HAP-1 (cell line): ENCODE results near the gene ZNF516.

Experiments used
- DNase-seq, 2 experiments: peaks; one replicate each; pipeline ENCODE4 v3.0.0-alpha.2; 2016 to 2020; ENCODE audit warnings: low spot score in 2 of 2
- H3K27me3 ChIP-seq: fragments of 250-450 bp; sonication (Bioruptor Pico); 2 replicates; pipeline ENCODE4 v1.5.1; 2020; ENCODE audit warnings: low read depth, mild to moderate bottlenecking, moderate library complexity
- H3K36me3 ChIP-seq: fragments of 250-450 bp; sonication (Bioruptor Pico); replicated peaks from 2 replicates; pipeline ENCODE4 v1.5.1; 2020; ENCODE audit warnings: mild to moderate bottlenecking
- H3K4me1 ChIP-seq: fragments of 250-450 bp; sonication (Bioruptor Pico); 2 replicates; pipeline ENCODE4 v1.5.1; 2020; ENCODE audit warnings: mild to moderate bottlenecking
- H3K4me3 ChIP-seq: fragments of 250-450 bp; sonication (Bioruptor Pico); 2 replicates; pipeline ENCODE4 v1.5.1; 2020; ENCODE audit warnings: mild to moderate bottlenecking, moderate library complexity
- H3K9me3 ChIP-seq: fragments of 250-450 bp; sonication (Bioruptor Pico); 2 replicates; pipeline ENCODE4 v1.5.1; 2020; ENCODE audit warnings: mild to moderate bottlenecking, moderate library complexity
- in situ Hi-C: fragments of 300-500 bp; cut with MboI; formaldehyde crosslinking; loops from 3 replicates; pipeline ENCODE4 v1.14.3; 2020; ENCODE audit warnings: low sequenced_read_pairs, inconsistent platforms, mixed read lengths

Gene ZNF516

DNA sequence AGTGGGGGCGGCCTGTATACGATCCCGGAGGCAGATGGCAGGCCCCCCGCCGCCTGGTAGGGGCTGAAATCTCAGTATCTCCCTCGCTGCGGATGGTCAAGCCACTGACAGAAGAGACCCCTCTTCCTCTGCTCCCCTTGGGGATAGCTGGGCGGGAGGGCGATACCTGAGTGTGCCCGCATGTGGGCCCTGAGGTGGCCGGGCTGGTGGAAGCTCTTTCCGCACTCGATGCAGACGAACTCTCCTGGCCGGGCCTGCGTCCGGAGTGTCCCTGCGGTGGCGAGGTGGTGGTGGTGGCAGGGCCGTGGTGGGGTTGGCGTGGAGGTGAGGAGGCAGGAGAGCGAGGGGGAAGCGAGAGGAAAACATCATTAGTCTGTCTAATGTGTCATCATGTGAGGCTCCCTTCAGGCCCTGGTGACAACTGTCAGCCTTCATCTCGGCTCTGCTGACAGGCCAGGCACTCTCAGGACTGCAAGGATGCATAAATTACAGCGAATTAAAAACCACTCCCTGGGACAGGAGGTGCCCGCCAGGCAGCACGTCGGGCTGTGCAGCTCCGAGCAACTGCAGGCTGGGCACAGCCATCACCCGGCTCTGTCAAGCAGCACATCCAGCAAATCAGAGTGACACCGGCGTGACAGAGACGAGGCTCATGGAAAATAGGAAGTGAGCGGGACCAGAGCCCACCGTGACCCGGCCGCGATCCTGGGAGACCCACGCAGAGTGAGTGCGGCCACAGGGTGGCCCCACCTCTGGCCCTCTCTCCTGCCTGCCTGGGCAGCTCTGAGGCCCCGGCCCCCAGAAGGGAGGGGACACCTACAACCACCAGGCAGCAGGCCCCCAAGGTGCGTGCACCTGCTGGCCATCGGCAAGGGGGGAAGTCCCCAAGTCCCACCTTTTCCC, 123.5 kb downstream of the ZNF516 start:
- Histone ChIP-seq H3K36me3 (peaks cover 5% of the 10 kb centered on the region; the same call in 1 of the 2 replicates), H3K9me3 (no peaks in the 10 kb centered on the region), H3K4me1 (no peaks in the 10 kb centered on the region), H3K27me3 (no peaks in the 10 kb centered on the region), H3K4me3 (no peak overlapping the region)
- DNase-seq = no peak
- in situ Hi-C loops = loop anchor here (25.0 kb wide), 1 partner anchor 1734 kb away; no protein-coding TSS in a partner anchor

DNA sequence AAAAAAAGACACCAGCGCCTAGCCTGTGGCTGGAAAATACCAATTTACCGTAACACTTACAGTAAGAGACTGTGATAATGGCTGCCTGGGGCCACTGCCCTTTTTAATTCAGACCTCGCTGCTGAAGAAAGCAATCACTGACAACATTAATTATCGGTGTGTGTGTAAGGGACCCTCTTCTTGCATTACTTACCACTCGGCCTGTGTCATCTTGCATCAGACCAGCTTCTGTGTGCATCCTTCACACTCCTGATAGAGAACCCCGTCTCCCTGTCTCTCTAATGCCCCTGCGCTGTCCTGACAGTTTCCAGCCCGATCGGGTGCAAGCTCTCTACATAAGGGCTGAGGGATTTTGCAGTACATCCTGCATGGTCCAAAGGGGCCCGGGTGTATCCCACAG, 124.4 kb downstream of the ZNF516 start:
- Histone ChIP-seq H3K4me1 (no peaks in the 10 kb centered on the region), H3K27me3 (no peaks in the 10 kb centered on the region), H3K36me3 (peaks cover 5% of the 10 kb centered on the region; the same call in 1 of the 2 replicates), H3K4me3 (no peak overlapping the region), H3K9me3 (no peaks in the 10 kb centered on the region)
- in situ Hi-C loops = loop anchor here (25.0 kb wide), 1 partner anchor 1733 kb away; no protein-coding TSS in a partner anchor
- DNase-seq = no peak

DNA sequence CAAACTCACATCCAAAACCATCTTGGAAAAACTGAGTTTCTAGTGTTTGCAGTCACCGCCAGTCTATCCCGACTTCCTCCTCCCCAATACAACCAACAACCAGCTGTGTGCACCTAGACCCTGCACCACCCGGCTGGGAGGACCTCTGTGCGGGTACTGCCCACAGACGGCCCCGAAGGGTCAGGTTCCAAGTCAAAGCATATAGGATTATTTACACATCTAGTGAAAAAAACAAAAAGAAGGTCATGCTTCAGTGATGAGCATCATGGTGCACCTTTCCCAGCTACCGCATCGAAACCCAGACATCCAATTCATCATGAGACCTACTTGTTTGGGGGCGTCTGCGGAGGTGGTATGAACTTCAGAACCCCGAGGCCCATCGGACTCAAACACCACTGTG, 124.8 kb downstream of the ZNF516 start:
- Histone ChIP-seq H3K4me3 (no peak overlapping the region), H3K4me1 (no peaks in the 10 kb centered on the region), H3K27me3 (no peaks in the 10 kb centered on the region), H3K36me3 (peaks cover 5% of the 10 kb centered on the region; the same call in 1 of the 2 replicates), H3K9me3 (no peaks in the 10 kb centered on the region)
- in situ Hi-C loops = loop anchor here (25.0 kb wide), 1 partner anchor 1733 kb away; no protein-coding TSS in a partner anchor
- no peak for DNase-seq

DNA sequence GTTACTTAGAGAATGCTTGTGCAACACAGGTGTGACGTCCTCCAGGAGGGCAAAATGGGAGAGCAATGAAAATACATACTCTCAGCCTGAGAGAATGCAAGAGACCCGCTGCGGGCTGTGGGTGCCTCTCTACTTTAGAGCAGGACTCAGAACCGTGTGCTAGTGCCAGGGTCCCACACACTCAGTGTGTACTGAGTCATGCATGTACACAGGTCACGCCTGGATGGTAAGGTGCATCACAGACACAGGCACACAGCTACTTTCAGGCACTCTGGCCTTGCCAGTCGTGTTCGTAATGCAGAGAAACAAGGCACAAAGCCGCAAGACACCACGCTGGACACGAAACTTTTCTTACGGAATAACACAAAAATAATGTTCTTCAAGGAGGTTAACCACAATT, 125.3 kb downstream of the ZNF516 start:
- in situ Hi-C loops = loop anchor here (25.0 kb wide), 1 partner anchor 1732 kb away; no protein-coding TSS in a partner anchor
- Histone ChIP-seq H3K4me1 (no peaks in the 10 kb centered on the region), H3K4me3 (no peak overlapping the region), H3K27me3 (no peaks in the 10 kb centered on the region), H3K9me3 (no peaks in the 10 kb centered on the region), H3K36me3 (peaks cover 7% of the 10 kb centered on the region; the same call in 1 of the 2 replicates)
- no peak for DNase-seq

DNA sequence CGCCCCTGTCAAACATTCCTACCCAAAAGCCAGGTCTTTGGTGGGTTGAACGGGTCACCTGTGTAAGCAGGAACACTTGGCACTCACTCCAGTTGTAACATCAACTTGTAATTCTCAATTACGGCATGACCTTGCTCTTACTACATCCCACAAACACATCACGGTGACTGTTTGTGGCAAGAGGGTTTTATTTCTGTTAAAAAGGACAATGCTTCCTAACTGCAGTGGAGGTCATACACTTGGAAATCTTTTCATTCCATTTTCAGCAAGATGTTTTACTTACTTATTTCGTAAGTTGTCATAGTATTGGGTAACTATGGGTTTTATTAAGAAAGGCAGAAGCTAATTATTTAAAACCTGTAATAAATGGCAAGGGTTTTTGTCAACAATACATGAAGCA, 126.1 kb downstream of the ZNF516 start:
- H3K27me3 ChIP-seq = no peaks in the 10 kb centered on the region
- H3K4me1 ChIP-seq = no peaks in the 10 kb centered on the region
- no peaks in the 10 kb centered on the region for H3K9me3 ChIP-seq
- H3K4me3 ChIP-seq = no peak overlapping the region
- in situ Hi-C loops = loop anchor here (25.0 kb wide), 1 partner anchor 1732 kb away; no protein-coding TSS in a partner anchor
- peaks cover 10% of the 10 kb centered on the region for H3K36me3 ChIP-seq
- no peak for DNase-seq

DNA sequence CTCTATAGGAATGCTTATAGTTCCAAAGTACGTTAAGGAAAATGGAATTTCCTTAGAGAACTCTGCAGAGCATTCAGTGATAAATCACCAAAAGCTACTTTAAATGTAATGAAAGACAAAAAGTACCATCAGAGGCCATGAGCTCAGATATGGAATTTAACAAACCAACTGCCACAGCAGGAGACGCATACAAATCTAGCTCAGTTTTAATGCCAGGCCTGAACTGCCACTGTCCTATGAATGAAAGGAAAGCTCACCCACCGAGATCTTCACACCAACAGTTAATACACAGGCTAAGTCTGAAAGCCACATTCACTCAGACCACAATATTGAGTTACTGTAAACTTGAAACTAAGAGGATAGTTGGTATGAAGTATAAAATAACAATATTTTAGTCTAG, 126.8 kb downstream of the ZNF516 start:
- peaks cover 13% of the 10 kb centered on the region for H3K36me3 ChIP-seq
- in situ Hi-C loops = loop anchor here (25.0 kb wide), 1 partner anchor 1731 kb away; no protein-coding TSS in a partner anchor
- H3K27me3 ChIP-seq = no peaks in the 10 kb centered on the region
- no peaks in the 10 kb centered on the region for H3K4me1 ChIP-seq
- no peak overlapping the region for H3K4me3 ChIP-seq
- no peaks in the 10 kb centered on the region for H3K9me3 ChIP-seq
- DNase-seq = no peak

DNA sequence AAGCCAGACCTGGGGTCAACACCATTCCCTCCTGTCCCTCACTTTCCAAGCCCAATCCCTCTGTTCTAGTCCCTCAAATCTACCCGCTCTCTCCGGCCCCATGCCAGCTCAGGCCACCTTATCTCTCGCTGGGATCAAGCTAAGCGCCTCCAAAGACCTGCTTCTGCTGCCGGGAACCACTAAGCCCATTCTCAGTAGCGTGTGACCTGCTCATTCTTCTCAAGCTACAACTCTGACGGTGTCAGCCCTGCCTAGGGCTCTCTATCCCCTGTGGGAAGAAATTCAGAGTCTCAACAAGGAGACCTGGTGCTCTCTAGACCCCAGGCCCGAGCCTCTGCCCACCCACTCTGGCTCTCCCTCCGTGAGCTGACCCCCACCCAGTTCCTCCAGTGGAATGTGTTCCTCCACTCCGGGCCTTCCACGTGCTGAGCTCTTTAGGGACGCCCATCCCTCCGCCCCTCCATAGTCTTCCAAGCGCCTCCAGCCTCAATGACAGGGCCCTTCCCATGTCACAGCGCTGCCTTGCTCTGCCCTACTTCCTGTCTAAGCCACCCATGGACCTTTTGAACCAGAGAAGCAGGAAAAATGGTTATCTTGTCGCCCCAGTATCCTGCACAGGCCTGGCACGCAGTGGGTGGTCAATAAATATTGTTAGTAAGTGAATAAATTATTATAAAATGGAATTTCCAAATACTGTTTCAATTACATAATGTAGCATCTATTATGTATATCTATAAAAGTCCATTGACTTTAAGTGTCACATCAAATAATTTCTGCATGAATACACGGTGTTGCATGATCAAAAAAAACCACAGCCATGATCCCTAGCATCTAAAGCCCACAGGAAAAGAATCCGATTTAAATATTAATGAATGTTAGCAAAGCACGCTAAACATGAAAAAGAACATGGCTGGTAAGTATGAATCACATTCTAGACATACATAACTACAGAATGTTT, 127.6 kb downstream of the ZNF516 start:
- no peak for DNase-seq
- in situ Hi-C loops = loop anchor here (25.0 kb wide), 1 partner anchor 1730 kb away; no protein-coding TSS in a partner anchor
- H3K9me3 ChIP-seq = no peaks in the 10 kb centered on the region
- H3K36me3 ChIP-seq = peaks cover 13% of the 10 kb centered on the region
- H3K27me3 ChIP-seq = no peaks in the 10 kb centered on the region
- H3K4me3 ChIP-seq = no peak overlapping the region
- H3K4me1 ChIP-seq = no peaks in the 10 kb centered on the region

DNA sequence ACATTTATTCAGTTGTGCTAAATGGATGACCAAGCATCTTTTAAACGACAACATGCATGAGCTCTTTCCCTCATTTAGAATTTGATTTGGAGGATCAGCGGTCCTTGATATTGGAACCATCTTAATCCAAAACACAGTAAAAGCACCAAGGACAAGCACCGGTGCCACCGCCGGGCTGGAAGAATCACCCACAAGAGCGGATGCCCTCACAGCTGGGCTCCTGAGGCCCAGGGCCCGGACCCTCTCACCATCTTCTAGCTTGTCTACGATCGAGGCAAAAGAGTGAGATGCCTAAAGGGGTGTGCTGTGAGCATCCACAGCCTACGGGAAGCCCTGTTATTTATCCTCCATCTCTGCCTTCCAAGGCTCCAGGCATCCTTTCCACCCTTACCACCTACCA, 129.5 kb downstream of the ZNF516 start:
- H3K4me3 ChIP-seq = no peak overlapping the region
- peaks cover 10% of the 10 kb centered on the region for H3K4me1 ChIP-seq
- in situ Hi-C loops = loop anchor here (25.0 kb wide), 1 partner anchor 1728 kb away; no protein-coding TSS in a partner anchor
- H3K36me3 ChIP-seq = peaks cover 18% of the 10 kb centered on the region
- H3K9me3 ChIP-seq = no peaks in the 10 kb centered on the region
- no peak for DNase-seq
- H3K27me3 ChIP-seq = no peaks in the 10 kb centered on the region

DNA sequence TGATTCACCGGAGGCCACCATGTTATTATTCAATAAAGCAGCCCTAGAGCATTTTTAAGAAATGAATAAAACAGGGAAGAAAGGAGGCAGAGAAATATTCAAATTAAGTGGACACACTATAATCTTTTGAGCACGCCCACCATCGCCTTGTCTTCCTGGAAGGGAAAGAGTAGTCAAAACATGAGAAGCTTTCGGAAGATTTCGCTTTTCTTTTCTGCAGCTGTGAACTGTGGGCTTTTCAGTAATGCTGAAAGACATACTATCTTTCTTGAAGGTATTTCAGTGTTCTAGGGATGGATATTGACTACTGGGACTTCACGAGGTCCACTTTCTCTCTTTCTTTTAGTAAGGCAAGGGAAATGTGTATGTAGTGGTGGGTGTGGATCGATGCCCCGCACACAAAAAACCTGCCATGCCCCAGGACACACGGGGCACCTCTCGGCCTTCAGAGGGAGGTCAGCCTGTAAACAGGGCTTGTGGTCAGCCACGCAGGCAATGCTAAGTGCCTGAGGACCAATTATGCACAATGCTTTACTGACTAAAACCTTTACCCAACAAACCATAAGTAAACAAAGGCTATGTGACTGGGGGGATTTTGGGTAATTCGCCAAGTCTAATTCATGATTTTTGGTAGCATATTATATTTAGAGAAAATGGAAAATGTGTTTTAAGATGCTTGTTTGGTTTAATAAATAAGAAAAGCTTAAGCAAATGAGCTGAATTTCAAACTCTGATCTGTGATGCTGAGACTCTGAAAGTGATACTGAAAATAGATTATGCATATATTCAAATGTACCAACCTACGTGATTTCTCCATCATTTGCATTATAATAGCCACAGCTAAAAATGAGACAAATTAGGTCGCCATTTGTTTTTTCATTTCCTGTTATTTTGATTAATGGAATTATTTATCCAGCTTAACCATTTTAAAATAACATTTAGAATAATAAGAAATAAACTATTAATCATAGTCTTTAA, 130.5 kb downstream of the ZNF516 start:
- Histone ChIP-seq H3K27me3 (no peaks in the 10 kb centered on the region), H3K4me1 (peaks cover 10% of the 10 kb centered on the region), H3K9me3 (no peaks in the 10 kb centered on the region), H3K36me3 (peaks cover 14% of the 10 kb centered on the region), H3K4me3 (no peak overlapping the region)
- DNase-seq = no peak
- in situ Hi-C loops = loop anchor here (25.0 kb wide), 1 partner anchor 1727 kb away; no protein-coding TSS in a partner anchor

DNA sequence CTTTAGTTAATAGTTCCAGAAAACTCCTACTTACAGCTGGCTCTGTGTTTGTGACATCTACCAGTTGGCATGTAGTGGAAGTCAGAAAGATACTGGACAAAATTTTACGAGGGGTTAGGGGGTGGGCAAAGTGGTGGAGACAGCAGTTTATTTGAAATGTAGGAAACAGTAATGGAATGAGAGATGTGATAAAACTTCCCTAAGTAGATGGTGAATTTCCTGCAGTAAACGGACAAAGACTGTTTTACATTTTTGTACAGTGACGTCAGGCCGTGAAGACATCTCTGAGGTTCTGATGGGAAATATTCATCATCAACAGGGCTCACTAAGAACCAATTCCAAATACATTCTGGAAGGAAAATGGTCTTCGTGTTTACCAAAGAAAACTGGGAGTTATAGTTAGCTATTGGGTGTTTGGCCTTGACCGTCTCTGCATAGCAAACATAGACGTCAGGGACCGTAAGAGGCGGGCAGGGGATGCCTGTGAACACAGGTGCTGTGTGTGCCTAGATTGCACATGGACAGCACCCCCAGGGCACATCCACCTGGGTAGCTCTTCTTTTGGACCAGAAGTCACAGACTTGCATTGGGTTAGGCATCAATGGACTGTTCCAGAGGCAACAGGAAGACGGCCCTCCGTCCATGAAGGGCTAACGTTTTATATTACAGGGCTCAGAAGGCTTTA, 131.5 kb downstream of the ZNF516 start:
- Histone ChIP-seq H3K4me1 (peaks cover 10% of the 10 kb centered on the region), H3K4me3 (no peak overlapping the region), H3K36me3 (peaks cover 22% of the 10 kb centered on the region), H3K27me3 (no peaks in the 10 kb centered on the region), H3K9me3 (no peaks in the 10 kb centered on the region)
- DNase-seq = no peak
- in situ Hi-C loops = loop anchor here (25.0 kb wide), 1 partner anchor 1726 kb away; no protein-coding TSS in a partner anchor

DNA sequence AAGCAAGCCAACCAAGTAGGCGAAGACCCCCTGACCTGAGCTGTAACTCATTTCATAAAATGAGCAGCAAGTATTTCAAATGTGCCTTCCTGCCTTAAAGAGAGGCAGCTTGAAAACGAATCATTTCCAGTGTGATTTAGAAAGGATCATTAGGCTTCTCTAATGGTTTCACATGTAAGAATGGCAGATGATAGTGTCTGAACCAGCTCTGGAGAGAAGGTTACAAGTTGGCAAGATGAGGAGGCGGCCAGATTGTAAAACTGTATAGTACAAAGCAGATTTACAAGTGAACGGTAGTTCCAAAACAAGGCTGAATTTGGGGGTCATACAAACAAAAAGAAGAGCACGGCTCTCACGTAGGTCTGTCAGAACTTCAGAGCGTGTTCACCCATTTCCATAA, 132.4 kb downstream of the ZNF516 start:
- H3K4me1 ChIP-seq = peaks cover 10% of the 10 kb centered on the region
- in situ Hi-C loops = loop anchor here (25.0 kb wide), 1 partner anchor 1725 kb away; no protein-coding TSS in a partner anchor
- DNase-seq = no peak
- H3K36me3 ChIP-seq = peaks cover 29% of the 10 kb centered on the region
- no peaks in the 10 kb centered on the region for H3K9me3 ChIP-seq
- no peak overlapping the region for H3K4me3 ChIP-seq
- H3K27me3 ChIP-seq = no peaks in the 10 kb centered on the region

DNA sequence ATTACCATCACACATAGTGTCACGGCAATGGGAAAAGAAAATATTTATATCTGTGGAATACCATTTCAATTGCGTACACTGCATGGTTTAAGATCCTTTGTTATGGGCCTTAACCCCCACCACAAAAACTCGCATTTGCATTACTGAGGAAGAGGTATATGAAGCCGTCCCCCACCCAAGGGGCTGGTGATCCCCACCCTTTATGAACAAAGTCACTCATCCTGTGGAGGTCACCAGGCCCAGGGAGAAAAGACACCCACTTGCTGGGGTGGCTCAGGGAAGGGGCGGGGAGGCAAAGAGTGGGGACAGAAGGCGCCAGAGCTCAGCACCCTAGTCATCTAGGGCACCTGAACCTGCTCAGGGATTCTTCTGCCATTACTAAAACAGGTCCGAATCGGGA, 133.8 kb downstream of the ZNF516 start:
- DNase-seq = peak; percentile 54 to 58
- in situ Hi-C loops = loop anchor here (25.0 kb wide), 1 partner anchor 1724 kb away; no protein-coding TSS in a partner anchor
- no peaks in the 10 kb centered on the region for H3K27me3 ChIP-seq
- no peak overlapping the region for H3K4me3 ChIP-seq
- H3K36me3 ChIP-seq = peaks cover 30% of the 10 kb centered on the region
- H3K4me1 ChIP-seq = peaks cover 10% of the 10 kb centered on the region
- no peaks in the 10 kb centered on the region for H3K9me3 ChIP-seq
